ENCODE results near the gene ABHD2. TPM values are rescaled to one million over a fixed set of nuclear protein-coding genes. Genes with fewer than 3 reads are reported as not detected.

Gene ABHD2
- total RNA-seq, 1 experiment from 2014 or later, result 29.7 TPM

GRCh38 chr15:89198196-89198595 is 109.9 kb downstream of the ABHD2 start:
- DNase-seq (ENCODE audit: low spot score) (no peak), ATAC-seq (no peak)
- ChIA-PET POLR2A (no interaction called here), CTCF (interaction anchor here (1.3 to 4.0 kb wide), 7 partner anchors 8 to 216 kb away, joined by 3 to 35 read pairs (median 10); partner anchors contain the start of gene ABHD2)
- Mint-ChIP-seq H3K9me3 (no peaks in the 10 kb centered on the region), H3K36me3 (peaks cover 3% of the 10 kb centered on the region; the same call in 1 of the 2 replicates), H3K27me3 (ENCODE audit: low read depth) (no peaks in the 10 kb centered on the region), H3K4me3 (no peak overlapping the region; the same call in 1 of the 2 replicates), H3K4me1 (peaks cover 65% of the 10 kb centered on the region), H3K27ac (peak overlapping the region; percentile 85; the same call in 1 of the 2 replicates)
- no peak for TF ChIP-seq MXD4 (CRISPR knock-in tag; IDR thresholded peaks at IDR 0.05; ENCODE audit: borderline replicate concordance)
- TF ChIP-seq, protein P1, sequence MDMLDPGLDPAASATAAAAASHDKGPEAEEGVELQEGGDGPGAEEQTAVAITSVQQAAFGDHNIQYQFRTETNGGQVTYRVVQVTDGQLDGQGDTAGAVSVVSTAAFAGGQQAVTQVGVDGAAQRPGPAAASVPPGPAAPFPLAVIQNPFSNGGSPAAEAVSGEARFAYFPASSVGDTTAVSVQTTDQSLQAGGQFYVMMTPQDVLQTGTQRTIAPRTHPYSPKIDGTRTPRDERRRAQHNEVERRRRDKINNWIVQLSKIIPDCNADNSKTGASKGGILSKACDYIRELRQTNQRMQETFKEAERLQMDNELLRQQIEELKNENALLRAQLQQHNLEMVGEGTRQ (CRISPR knock-in tag; IDR thresholded peaks at IDR 0.05), result no peak
- TF ChIP-seq ELF4 (CRISPR knock-in tag; IDR thresholded peaks at IDR 0.05; ENCODE audit: low read depth), result no peak
- TF ChIP-seq SOX15 (CRISPR knock-in tag; IDR thresholded peaks at IDR 0.05), result no peak
- TF ChIP-seq OVOL2 (CRISPR knock-in tag; IDR thresholded peaks at IDR 0.05; ENCODE audit: borderline replicate concordance), result no peak
- TF ChIP-seq ZNF263 (CRISPR knock-in tag; IDR thresholded peaks at IDR 0.05; ENCODE audit: low read depth), result no peak

GRCh38 chr15:89198934-89199333 is 110.7 kb downstream of the ABHD2 start:
- ATAC-seq, result no peak
- ChIA-PET CTCF (interaction anchor here (1.4 to 2.8 kb wide), 7 partner anchors 8 to 294 kb away, joined by 3 to 34 read pairs (median 10); no protein-coding TSS in a partner anchor), POLR2A (no interaction called here)
- DNase-seq (ENCODE audit: low spot score), result no peak
- Mint-ChIP-seq H3K27ac (peak overlapping the region; percentile 85), H3K4me1 (peaks cover 65% of the 10 kb centered on the region), H3K27me3 (ENCODE audit: low read depth) (no peaks in the 10 kb centered on the region), H3K4me3 (no peak overlapping the region), H3K36me3 (no peaks in the 10 kb centered on the region), H3K9me3 (no peaks in the 10 kb centered on the region)
- no peak for TF ChIP-seq ATF1 (CRISPR knock-in tag; IDR thresholded peaks at IDR 0.05)
- TF ChIP-seq, protein P2, sequence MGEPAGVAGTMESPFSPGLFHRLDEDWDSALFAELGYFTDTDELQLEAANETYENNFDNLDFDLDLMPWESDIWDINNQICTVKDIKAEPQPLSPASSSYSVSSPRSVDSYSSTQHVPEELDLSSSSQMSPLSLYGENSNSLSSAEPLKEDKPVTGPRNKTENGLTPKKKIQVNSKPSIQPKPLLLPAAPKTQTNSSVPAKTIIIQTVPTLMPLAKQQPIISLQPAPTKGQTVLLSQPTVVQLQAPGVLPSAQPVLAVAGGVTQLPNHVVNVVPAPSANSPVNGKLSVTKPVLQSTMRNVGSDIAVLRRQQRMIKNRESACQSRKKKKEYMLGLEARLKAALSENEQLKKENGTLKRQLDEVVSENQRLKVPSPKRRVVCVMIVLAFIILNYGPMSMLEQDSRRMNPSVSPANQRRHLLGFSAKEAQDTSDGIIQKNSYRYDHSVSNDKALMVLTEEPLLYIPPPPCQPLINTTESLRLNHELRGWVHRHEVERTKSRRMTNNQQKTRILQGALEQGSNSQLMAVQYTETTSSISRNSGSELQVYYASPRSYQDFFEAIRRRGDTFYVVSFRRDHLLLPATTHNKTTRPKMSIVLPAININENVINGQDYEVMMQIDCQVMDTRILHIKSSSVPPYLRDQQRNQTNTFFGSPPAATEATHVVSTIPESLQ (CRISPR knock-in tag; IDR thresholded peaks at IDR 0.05), result no peak
- TF ChIP-seq NR3C1 (CRISPR knock-in tag; conservative IDR thresholded peaks at IDR 0.05; ENCODE audit: low read depth), result no peak
- no peak for TF ChIP-seq ZNF317 (CRISPR knock-in tag; IDR thresholded peaks at IDR 0.05; ENCODE audit: borderline replicate concordance, low read depth)
- TF ChIP-seq CTCF (IDR thresholded peaks at IDR 0.05), result no peak
- TF ChIP-seq ERG (CRISPR knock-in tag; IDR thresholded peaks at IDR 0.05), result no peak
- no peak for TF ChIP-seq RELA (CRISPR knock-in tag; IDR thresholded peaks at IDR 0.05; ENCODE audit: borderline replicate concordance)
- TF ChIP-seq, protein P3, sequence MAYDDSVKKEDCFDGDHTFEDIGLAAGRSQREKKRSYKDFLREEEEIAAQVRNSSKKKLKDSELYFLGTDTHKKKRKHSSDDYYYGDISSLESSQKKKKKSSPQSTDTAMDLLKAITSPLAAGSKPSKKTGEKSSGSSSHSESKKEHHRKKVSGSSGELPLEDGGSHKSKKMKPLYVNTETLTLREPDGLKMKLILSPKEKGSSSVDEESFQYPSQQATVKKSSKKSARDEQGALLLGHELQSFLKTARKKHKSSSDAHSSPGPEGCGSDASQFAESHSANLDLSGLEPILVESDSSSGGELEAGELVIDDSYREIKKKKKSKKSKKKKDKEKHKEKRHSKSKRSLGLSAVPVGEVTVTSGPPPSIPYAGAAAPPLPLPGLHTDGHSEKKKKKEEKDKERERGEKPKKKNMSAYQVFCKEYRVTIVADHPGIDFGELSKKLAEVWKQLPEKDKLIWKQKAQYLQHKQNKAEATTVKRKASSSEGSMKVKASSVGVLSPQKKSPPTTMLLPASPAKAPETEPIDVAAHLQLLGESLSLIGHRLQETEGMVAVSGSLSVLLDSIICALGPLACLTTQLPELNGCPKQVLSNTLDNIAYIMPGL (CRISPR knock-in tag; IDR thresholded peaks at IDR 0.05), result no peak
- TF ChIP-seq, protein P4, sequence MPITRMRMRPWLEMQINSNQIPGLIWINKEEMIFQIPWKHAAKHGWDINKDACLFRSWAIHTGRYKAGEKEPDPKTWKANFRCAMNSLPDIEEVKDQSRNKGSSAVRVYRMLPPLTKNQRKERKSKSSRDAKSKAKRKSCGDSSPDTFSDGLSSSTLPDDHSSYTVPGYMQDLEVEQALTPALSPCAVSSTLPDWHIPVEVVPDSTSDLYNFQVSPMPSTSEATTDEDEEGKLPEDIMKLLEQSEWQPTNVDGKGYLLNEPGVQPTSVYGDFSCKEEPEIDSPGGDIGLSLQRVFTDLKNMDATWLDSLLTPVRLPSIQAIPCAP (CRISPR knock-in tag; IDR thresholded peaks at IDR 0.05), result no peak
- TF ChIP-seq ZNF396 (CRISPR knock-in tag; IDR thresholded peaks at IDR 0.05; ENCODE audit: borderline replicate concordance), result no peak
- no peak for TF ChIP-seq TCF7 (CRISPR knock-in tag; IDR thresholded peaks at IDR 0.05; ENCODE audit: low read depth)
- no peak for TF ChIP-seq KAT7 (CRISPR knock-in tag; IDR thresholded peaks at IDR 0.05; ENCODE audit: borderline replicate concordance)
- TF ChIP-seq, protein P5, sequence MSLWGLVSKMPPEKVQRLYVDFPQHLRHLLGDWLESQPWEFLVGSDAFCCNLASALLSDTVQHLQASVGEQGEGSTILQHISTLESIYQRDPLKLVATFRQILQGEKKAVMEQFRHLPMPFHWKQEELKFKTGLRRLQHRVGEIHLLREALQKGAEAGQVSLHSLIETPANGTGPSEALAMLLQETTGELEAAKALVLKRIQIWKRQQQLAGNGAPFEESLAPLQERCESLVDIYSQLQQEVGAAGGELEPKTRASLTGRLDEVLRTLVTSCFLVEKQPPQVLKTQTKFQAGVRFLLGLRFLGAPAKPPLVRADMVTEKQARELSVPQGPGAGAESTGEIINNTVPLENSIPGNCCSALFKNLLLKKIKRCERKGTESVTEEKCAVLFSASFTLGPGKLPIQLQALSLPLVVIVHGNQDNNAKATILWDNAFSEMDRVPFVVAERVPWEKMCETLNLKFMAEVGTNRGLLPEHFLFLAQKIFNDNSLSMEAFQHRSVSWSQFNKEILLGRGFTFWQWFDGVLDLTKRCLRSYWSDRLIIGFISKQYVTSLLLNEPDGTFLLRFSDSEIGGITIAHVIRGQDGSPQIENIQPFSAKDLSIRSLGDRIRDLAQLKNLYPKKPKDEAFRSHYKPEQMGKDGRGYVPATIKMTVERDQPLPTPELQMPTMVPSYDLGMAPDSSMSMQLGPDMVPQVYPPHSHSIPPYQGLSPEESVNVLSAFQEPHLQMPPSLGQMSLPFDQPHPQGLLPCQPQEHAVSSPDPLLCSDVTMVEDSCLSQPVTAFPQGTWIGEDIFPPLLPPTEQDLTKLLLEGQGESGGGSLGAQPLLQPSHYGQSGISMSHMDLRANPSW (CRISPR knock-in tag; conservative IDR thresholded peaks at IDR 0.05; ENCODE audit: low read depth), result no peak
